GM18511 (cell line): ENCODE results near the gene STX12.
"Not testable (repeated sequence)": the region's sequence is repeated elsewhere in the genome, so short reads cannot be mapped to it uniquely, and the experiment has no call there.

ENCODE experiments used
- ATAC-seq: cut with Tn5 transposase; IDR thresholded peaks from one replicate; pipeline ENCODE4 v1.9.1; 2021; ENCODE audit warnings: mild to moderate bottlenecking, moderate library complexity; ENCODE audit not compliant: unreplicated experiment

The STX12 gene

DNA sequence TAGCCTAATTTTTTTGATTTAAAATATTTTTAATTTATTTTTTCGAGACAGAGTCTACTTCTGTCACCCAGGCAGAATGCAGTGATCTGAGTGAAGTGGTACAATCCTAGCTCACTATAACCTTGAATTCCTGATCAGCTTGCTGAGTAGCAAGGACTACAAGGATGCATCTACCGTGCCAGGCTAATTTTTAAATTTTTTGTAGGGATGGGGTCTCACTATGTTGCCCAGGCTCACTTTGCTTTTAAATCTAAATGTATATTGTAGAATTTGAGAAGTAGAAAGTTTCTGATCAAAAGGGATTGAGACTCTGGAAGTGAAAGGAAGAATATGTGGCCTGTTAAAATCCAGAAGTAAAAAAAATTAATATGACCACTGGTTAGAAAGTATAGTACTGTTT, 1.6 kb downstream of the STX12 start:
- no peak for ATAC-seq

DNA sequence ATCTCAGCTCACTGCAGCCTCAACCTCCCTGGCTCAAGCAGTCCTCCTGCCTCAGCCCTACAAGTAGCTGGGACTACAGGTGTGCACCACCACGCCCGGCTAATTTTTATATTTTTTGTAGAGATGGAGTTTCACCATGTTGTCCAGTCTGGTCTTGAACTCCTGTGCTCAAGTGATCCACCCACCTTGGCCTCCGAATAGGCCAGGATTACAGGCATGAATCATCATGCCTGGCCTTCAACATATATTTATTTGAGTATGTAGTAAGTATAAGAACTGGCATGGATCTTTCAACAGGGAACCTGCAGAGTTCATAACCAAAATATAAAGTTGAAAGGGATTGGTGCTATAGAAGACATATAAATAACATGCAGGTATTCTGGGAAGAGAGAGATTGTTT, 2.3 kb downstream of the STX12 start:
- ATAC-seq, result not testable (repeated sequence)

DNA sequence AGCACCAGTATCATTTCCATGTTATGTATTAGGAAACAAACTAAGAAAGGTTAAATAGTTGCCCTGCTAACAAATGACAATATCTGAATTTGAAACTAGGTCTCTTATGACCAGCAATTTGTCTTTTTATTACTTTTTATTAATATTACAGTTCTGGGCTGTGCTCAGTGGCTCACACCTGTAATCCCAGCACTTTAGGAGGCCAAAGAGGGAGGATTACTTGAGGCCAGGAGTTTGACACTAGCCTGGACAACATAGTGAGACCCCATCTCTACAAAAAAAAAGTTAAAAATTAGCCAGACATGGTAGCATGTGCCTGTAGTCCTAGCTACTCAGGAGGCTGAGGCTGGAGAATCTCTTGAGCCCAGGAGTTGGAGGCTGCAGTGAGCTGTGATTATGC, 3.3 kb downstream of the STX12 start:
- not testable (repeated sequence) for ATAC-seq

DNA sequence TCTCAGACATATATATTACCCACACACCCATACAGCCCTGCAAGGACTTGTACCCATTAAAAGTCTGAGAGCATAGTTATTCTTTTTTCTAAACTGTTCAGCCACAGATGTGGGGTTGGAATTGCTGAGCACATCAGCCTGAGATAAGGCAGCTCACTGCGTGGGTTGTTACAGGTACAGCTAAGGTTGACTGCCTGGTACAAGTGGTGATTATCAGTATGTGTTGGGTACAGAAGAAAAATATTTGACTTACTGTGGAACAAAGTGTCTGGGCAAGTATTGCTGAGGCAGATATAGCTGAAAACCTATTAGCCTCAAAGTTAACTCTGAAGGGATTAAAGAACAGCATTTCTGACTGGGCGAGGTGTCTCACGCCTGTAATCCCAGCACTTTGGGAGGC, 5.0 kb downstream of the STX12 start:
- ATAC-seq, result no peak

DNA sequence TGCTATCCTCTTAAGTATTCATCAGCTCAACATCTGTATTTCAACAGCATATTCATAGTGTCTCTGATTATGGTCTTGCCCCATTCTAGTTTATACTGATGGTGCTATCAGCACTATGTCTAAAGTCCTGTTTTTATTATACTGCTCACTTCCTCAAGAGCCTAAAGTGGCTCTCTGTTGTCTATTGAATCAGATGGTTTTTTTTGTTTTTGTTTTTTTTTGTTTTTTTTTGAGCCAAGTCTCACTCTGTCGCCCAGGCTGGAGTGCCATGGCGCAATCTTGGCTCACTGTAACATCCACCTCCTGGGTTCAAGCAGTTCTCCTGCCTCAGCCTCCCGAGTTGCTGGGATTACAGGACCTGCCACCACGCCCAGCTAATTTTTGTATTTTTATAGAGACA, 6.1 kb downstream of the STX12 start:
- no peak for ATAC-seq

DNA sequence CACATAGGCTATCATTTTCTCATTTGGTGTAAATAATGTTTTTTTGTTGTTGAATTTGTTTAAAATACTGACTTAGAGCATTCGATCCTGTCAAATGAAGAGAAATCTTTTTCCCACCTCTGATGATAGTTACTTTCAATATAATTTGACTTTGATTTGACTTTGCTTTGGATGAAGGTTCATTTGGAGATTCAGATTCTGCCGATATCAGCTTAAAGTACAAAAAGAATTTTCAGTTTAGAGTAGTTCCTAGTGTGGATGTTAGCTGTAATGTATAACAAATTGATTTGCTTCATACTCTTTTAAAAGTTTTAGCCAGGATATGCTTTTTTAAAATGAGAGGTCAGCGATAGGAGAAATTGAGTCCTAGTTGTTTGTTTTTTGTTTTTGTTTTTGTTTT, 9.9 kb downstream of the STX12 start:
- ATAC-seq, result no peak

DNA sequence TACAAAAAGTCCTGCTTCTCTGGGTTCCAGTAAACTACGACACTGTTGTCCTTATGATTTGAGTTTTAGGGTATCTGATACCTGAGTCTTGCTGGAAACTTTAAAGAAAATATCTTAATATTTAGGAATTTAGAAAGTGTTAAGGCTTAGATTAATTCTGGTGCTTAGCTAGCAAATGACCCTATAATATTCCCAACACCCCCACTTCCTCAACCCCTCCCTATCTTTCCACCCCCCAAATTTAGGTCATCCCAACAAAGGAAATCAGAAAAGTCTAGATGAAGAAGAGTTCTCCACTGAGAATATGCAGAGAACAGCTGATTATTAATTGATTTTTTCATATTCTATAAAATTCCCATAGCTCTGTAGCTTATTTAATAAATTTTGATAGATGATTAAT, 11.7 kb downstream of the STX12 start:
- no peak for ATAC-seq

DNA sequence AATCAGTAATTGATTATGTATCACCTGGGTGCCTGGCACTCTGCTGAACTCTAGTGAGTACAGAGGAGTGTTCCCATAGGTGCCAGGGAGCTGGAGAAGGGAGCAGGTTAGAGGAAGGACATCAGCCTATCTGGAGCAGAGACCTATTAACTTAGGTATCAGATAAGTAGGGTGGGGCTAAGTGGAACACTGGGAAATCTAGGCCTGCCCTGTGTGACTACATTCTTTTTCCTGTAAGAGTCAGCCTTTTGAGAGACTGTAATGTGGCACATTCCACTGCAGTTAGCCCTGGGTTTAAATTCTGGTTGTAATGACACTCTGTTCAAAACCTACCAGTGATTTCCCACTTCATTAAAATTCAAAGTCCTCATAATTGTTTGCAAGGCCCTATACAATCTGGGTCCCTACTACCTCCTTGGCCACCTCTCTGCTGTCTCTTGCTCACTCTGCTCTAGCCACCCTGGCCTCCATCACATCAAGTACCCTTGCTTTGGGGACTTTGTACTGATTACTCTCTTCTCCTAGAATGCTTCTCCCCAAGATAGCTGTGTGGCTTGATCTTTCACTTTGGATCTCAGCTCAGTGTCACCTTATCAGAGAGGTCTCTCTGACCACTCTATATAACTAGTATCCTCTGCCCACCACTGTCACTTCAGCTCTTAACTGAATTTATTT, 12.9 kb downstream of the STX12 start:
- no peak for ATAC-seq

DNA sequence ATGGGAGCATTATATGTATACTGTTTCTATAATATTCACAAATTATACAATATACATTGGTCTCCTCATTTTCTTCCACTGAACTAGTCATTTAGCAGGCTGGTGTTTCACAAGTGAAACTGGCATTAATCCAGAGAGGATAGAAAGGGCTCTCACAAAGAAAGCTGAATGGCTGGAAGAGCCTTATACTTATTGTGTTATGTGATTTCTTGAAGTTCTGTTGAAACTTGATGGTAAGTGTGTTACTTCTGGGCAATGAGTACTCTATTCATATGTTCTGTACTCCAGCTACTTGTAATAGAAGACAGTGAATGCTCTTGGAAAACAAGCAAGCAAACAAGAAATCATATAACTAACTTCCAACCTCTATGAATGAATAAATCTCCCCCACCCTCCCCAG, 14.9 kb downstream of the STX12 start:
- no peak for ATAC-seq

DNA sequence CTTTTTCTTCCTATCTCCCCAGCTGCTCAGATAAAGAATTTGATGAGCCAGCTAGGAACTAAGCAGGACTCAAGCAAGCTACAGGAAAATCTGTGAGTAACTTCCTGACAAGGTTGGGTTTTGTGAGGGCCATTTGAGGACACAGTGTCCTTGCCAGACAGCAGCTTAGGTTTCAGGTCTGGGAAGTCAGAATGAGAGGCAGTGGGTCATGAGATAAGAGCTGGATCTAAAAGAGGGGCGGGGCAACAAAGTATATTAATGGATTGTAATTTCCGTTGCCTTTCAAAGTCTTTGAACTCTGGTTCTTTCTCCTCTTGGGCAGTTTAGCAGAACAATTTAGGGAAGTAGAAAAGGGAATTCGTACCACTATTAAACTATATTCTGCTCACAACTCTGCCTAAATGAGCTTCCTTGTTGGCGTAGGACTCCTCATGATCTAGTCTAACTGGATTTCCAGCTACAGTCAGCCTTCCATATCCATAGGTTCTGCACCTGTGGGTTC, 16.6 kb downstream of the STX12 start:
- ATAC-seq, result no peak

DNA sequence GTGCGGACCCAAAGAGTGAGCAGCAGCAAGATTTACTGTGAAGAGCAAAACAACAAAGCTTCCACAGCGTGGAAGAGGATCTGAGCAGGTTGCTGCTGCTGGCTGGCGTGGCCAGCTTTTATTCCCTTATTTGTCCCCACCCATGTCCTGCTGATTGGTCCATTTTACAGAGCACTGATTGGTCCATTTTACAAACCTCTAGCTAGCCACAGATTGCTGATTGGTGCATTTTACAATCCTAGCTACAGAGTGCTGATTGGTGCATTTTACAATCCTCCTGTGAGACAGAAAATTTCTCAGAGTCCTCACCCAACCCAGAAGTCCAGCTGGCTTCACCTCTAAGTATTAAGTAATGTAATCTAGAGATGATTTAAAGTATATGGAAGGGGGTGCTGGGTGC, 17.3 kb downstream of the STX12 start:
- ATAC-seq, result not testable (repeated sequence)

DNA sequence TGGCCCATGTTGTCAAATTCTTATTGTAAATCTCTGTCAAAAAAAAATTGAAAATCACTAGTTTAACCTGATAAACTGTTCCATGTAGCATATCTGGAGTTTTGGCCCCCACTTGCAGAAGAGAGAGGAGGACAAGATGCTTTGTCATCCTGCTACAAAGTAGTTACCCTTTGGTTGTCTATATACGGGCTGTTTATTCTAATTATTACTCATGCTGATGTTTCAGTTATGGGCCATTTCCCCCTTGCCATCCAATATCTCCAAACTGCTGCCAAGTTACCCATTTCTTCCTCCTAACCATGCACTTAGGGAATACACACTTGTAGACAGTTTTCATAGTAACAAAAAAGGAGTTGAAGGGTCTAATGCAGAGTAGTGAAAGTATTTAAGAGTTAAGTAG, 22.6 kb downstream of the STX12 start:
- ATAC-seq, result no peak

DNA sequence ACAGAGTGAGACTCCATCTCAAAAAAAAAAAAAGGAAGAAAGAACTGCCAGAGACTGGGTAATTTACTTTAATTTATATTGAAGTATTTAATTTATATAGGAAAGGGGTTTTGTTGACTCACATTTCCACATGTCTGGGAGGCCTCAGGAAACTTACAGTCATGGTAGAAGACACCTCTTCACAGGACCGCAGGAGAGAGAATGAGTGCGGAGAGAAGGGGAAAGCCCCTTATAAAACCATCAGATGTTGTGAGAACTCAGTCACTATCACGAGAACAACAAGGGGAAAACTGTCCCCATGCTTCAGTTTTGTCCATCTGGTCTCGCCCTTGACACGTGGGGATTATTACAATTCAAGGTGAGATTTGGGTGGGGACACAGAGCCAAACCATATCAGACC, 31.8 kb downstream of the STX12 start:
- ATAC-seq, result no peak

DNA sequence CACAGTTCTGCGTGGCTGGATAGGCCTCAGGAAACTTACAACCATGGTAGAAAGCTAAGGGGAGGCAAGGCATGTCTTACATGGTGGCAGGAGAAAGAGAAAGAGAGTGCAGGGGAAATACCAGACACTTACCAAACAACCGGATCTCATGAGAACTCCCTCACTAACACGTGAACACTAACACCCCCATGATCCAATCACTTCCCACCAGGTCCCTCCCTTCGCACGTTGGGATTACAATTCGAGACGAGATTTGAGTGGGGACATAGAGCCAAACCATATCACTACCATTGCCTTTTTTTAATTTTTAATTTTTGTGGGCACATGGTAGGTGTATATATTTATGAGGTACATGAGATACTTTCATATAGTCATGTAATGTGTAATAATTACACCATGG, 33.7 kb downstream of the STX12 start:
- no peak for ATAC-seq

DNA sequence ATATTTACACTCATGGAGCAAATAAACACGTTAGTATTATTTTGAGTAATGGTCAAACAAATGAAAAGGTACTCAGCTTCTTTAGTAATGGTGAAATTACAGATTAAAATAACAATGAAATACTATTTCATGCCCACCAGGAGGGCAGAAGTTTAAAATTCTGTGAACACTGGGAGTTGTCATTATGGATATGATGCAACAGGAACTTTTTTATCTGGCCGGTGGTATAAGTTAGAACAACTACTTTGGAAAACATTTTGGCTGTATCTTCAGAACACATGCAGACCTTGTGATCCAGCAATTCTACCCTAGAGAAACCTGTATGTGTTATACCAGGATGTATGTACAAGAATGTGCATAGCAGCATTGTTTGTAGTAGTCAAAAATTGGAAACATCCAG, 34.4 kb downstream of the STX12 start:
- ATAC-seq, result no peak

DNA sequence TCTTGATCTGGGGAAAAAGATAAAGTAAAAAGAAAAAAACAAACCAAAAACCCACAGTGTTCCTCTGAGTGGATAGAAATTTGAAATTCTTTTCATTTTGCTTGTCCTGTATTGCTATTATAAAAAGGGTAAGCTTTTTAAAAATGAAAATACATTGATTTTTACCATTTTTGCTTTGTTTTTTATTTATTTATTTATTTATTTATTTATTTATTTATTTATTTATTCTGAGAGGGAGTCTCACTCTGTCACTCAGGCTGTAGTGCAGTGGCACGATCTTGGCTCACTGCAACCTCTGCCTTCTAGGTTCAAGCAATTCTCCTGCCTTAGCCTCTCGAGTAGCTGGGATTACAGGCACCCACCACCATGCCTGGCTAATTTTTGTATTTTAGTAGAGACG, 35.1 kb downstream of the STX12 start:
- not testable (repeated sequence) for ATAC-seq

DNA sequence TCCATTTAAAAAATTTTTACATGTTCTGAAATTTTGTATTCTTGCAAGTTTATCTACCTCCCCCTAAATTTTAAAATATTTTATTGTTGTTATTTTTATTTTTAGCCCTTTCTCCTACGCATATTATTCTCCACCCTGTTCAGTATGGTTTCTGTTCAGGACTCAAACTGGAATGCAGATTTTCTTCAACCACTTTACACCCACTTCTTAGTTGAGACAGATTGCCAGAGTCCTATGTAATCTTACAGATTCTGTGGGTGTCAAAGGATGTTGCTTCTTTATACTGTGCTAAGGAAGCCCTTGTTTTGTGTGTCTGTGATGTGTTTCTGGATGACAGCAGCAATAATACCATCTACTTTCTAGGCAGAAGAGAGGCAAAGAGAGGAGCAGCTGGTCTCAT, 36.9 kb downstream of the STX12 start:
- no peak for ATAC-seq

DNA sequence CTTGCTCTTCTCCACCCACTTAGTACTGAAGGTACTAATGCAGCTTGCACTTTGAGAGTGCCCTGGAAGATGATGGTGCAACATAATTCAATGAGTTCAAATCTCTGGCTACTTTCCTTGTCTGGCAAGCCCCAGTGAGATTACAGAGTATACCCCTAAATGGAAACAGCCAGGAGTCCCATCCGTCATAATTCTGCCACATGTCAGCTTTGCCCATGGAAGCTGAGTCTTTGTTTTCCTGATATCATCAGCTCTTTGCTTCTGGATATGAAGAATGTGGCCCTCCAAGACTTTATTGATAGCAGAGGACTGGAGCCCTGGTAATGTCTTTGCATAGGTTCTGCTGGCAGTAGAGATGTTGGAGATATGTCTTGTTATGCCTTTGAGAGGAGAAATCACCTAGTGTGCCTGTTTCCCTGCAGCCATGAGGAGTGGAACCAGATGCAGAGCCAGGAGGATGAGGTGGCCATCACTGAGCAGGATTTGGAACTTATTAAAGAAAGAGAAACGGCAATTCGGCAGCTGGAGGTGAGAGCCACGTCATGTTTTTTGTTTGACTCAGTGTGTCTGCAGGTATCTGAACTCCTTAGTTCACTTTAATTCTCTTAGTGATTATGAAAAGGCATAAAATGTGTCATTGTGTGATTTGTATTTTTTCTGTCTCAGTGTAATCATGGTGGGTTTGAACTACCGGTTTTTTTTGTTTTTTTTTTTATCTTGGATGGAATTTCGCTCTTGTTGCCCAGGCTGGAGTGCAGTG, 38.9 kb downstream of the STX12 start:
- no peak for ATAC-seq

DNA sequence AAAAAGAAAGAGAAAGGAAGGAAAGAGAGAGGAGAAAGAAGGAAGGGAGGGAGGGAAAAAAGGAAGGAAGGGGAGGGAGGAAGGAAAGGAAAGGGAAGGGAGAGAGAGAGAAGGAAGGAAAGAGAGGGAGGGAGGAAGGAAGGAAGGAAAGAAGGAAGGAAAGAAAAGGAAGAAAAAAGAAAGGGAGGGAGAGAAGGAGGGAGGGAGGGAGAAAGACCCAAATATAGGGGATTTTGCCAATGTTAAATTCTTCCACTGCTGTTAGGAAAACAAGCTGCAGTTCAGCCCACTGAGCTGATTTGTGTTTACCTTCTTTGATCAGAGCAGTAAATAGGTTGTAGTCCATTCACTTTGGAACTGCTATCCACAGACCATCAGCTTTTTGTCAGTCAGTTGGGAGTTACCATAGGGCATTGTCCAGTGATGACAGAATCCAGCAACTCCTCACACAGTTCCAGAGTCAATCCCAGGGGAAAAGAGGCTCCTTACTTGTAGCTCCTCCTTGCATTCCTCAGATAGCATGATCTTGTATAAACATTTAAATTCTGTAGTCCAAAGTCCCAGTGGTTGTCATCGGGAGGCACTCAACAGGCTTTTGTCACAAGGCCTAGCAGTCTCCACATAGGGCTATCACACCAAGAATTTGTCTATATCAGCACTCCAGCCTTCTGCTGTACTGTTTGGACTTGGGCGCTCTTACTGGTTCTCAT, 44.1 kb downstream of the STX12 start:
- no peak for ATAC-seq

DNA sequence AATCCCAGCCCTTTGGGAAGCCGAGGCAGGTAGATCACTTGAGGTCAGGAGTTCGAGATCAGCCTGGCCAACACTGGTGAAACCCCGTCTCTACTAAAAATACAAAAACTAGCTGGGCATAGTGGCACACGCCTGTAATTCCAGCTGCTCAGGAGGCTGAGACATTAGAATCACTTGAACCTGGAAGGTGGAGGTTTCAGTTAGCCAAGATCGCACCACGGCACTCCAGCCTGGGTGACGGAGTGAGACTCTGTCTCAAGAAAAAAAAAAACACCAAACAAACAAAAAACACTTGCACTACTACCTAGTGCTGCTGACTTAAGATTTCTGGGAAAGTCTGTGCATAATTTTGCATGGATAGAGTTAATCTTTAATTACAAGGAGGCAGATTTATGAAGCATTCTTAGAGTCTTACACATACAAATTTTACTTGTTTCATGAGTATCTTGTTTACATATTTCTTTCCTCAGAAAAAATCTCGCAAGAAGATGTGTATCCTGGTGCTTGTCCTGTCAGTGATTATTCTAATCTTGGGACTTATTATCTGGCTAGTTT, 48.8 kb downstream of the STX12 start:
- ATAC-seq, result no peak

DNA sequence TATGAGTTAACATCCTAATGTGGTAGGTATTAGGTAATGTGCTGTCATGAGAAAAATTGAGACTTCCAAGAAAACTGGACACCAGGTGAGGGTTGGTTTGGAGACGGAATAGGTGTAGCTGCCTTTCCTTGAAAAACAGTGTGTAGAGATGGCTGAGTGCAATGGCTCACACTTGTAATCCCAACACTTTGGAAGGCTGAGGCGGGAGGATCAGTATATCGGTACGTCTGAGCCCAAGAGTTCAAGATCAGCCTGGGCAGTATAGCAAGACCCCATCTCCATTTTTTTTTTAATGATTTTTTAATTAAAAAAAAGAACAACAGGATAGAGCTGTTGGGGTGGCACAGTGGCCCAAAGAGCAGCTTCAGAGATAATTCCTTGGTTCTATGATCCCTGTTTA, 50.8 kb downstream of the STX12 start:
- no peak for ATAC-seq

DNA sequence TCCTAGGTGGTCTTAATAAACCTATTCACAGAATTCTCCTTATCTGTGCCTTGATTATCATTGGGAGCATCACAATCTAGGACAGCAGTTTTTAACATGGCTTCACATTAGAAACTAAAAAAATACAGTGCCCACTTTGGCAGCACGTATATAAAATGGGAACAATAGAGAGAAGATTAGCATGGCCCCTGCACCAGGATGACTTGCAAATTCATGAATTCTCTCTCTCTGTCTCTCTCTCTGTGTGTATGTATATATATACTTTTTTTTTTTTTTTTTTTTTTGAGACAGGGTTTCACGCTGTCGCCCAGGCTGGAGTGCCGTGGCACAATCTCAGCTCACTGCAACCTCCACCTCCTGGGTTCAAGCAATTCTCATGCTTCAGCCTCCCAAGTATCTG, 51.4 kb downstream of the STX12 start:
- ATAC-seq, result no peak
